Fibroblast of skin of scalp (primary cell): ENCODE data around the gene AICDA. TPM values are rescaled to one million over a fixed set of nuclear protein-coding genes. Genes with fewer than 3 reads are reported as not detected.
A peak's percentile ranks its signal among the peaks of the same experiment; 100 is the strongest.
"Not testable (repeated sequence)": the region's sequence is repeated elsewhere in the genome, so short reads cannot be mapped to it uniquely, and the experiment has no call there.

Experiments
- DNase-seq: peaks from one replicate; pipeline ENCODE4 v3.0.0-alpha.2; 2013
- polyA plus RNA-seq, 2 experiments: library from polyadenylated mRNA; unstranded; fragments of 120-200 nt; gene quantifications; one replicate each; pipeline ENCODE4 v1.2.1, GENCODE V29; 2013; ENCODE audit not compliant: insufficient read length in 2 of 2

AICDA gene
- 0.04 TPM for polyA plus RNA-seq (2013, experiment 1 of 2; ENCODE audit: insufficient read length)
- polyA plus RNA-seq (2013, experiment 2 of 2; ENCODE audit: insufficient read length) = 0.09 TPM

DNA sequence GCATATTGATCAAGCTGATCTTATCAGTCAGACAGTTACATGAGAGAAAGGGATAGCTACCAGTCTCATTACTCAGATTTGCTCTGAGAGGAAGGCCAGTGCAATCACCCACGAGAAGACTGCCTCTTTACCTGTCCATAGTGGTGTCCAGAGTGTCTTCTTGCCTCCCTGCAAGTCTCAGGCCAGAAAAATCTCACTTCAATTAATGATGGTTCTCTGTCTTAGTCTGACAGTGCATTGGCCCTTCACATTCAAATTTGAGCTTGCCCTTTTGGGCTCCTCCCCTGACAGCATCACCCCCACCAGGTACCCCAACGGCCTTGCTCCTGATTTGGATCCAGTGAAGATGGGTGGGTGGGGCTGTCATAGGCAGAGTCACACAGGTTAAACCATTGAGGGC is at the start of gene AICDA:
AICDA (minus strand) TSS at position 231 of the 400 bp plus-strand sequence; CDS start at position 139, 92 bp downstream.
- DNase-seq = no peak

GRCh38 chr12:8661751-8662150 is 49.1 kb upstream of the AICDA start:
- peak; percentile 41 for DNase-seq

GRCh38 chr12:8661016-8661415 is 48.4 kb upstream of the AICDA start:
- DNase-seq = no peak

GRCh38 chr12:8658346-8658745 is 45.7 kb upstream of the AICDA start:
- DNase-seq = peak; percentile 92

DNA sequence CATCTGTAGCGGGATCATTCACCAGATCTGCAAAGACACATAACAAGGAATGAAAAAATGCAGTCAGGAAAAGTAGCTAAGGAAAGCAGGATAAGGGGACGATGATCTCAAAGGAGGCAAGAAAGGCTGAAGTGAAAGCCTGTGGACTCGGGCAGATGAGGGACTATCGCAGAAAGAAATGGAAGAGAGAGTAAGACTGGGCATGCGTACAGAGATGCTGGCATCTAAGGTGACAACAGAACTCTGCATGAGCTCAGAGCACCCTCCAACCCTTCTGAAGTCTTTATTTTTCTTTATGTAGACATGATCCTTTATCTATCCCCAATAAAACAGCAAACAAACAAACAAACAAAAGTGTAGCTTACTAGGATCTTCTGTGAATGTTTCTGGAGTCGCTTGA is 42.8 kb upstream of the AICDA start:
- no peak for DNase-seq

GRCh38 chr12:8648576-8649205 is 36.0 kb upstream of the AICDA start:
- DNase-seq = no peak

DNA sequence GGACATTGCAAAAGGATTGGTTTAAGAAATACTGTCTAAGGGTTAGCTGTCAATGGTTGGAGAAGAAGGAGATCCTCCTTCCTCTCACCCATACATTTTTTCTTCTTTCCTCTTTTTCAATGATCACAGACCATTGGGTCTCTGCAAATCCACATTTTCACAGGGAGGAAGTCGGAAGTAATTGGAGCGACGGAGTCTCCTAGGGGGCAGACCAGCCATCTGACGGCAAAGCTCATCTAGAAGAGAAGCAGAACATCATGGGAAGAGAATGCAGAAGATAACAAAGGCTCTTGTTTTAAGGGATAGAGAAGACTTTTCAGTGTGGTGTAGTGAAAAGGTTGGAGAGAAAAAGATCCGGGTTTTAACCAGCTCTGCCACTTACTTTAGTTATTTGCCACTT is 35.3 kb upstream of the AICDA start:
- DNase-seq = no peak

DNA sequence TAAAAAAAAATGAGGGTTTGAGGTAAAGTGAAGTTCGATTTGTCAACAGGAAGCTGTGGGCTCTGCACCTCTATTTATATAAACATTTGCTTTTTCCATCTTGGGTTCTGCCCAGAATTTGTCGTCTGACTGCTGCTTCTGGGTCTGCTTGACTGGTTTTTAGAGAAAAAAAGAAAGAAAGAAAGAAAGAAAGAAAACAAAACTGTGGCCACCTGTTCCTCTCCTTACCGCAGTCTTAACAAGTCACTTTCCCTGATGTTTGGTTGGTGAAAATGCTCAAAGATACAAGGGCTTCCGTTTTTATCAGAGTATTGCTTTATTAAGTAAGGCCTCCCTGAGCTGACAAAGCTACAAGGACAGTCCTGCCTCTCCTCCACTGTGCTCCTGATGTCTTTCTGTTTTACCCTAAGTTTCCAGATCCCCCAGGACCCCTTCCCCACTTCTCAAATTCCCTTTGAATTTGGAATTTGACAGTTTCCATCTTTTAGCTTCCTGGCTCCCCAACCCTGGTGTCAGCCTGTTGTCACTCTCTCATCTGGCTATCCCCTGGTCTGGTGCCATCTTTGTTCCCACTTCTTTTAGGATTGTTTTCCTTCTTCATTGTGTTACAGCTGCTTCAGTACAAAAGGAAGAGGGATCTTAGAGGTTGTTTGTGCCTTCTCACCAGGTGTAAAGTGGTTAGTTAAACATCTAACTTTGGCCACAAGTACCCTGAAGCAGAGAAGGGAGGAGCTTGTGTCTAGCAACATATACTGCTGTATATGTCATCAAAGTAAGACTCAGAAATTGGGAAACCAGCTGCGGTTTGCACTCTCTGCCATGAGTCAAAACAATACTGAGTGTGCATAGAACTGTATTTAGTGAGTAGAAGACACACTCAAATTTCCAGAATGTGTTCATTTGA is 31.9 kb upstream of the AICDA start:
- DNase-seq = no peak

- DNase-seq = no peak
Observed at GRCh38 chr12:8642775-8643174, 30.1 kb upstream of the AICDA start.

- no peak for DNase-seq
Observed at GRCh38 chr12:8639936-8640335, 27.3 kb upstream of the AICDA start.

GRCh38 chr12:8638951-8639350 is 26.3 kb upstream of the AICDA start:
- no peak for DNase-seq

GRCh38 chr12:8637666-8638065 is 25.0 kb upstream of the AICDA start:
- no peak for DNase-seq

- DNase-seq = no peak
Observed at GRCh38 chr12:8637244-8637643, 24.6 kb upstream of the AICDA start.

DNA sequence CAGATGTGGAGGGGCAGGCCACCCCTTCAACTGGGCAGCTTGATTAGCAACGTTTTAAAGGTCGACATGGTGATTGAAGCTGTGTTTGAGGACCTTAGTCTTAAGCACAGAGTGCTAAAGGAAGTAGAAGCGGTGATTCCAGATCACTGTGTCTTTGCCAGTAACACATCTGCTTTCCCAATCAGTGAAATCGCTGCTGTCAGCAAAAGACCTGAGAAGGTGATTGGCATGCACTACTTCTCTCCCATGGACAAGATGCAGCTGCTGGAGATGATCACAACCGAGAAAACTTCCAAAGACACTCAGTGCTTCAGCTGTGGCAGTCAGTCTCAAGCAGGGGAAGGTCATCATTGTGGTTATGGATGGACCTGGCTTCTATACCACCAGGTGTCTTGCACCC is 23.9 kb upstream of the AICDA start:
- no peak for DNase-seq

- DNase-seq = not testable (repeated sequence)
Observed at GRCh38 chr12:8636007-8636346, 23.3 kb upstream of the AICDA start.

GRCh38 chr12:8635342-8636006 is 22.8 kb upstream of the AICDA start:
- not testable (repeated sequence) for DNase-seq

DNA sequence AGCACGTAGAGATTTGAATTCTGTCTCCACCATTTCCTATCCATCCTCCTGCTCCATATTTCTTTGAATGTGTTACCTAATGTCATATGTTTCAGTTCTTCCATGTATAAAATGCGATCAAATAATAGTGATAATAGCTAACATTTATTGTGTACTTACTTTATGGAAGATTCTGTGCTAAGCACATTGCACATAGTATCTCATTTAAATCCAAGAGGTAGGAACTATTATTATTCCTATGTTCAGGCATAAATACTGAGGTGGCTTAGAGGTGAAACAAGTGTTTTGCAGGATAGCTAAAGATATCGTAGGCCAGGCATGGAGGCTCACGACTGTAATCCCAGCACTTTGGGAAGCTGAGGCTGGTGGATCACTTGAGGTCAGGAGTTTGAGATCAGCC is 17.5 kb upstream of the AICDA start:
- no peak for DNase-seq

DNA sequence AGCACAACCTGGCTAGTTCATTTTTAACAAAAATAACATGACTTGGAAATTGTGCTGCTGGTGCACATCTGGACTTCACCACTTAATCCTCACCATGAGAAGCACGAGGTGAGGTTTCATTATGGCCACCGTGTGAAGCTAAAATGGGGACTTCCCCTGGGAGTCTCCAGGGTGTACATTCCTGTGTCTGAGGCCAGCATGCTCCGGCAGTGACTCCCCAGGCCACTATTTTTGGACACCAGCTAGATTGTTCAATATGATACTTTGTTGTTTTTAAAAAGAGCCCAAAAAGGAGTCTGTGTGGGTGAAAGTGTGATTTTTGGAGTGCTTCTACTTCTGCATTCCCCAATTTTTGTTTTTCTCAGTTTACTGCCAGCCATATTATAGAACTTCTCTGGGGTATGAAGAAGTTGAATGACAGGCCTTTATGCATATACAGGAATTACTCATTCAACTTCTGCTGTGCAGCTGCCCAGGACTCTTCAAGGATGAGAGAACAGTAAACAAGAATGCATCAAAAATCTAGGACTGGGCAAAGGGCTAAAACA is 16.9 kb upstream of the AICDA start:
- peak; percentile 90 for DNase-seq

DNA sequence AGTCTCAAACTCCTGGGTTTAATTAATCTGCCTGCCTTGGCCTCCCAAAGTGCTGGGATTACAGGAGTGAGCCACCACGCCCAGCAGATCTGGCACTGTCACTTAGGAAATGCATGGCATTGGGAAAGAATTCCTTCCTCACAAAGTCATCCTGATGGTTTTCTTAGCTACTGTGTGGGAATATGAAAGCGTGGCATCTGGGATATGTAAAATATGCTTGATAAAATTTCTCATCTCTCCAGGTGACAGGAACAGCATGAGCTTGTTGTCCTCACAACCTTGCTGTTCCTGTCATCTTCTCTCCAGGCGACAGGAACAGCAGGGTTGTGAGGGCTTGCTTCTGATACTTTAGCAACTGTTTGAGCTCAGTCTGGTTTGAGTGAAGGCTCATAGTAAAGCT is 16.1 kb upstream of the AICDA start:
- DNase-seq = peak; percentile 76

- not testable (repeated sequence) for DNase-seq
Observed at GRCh38 chr12:8624750-8625149, 12.1 kb upstream of the AICDA start.

DNA sequence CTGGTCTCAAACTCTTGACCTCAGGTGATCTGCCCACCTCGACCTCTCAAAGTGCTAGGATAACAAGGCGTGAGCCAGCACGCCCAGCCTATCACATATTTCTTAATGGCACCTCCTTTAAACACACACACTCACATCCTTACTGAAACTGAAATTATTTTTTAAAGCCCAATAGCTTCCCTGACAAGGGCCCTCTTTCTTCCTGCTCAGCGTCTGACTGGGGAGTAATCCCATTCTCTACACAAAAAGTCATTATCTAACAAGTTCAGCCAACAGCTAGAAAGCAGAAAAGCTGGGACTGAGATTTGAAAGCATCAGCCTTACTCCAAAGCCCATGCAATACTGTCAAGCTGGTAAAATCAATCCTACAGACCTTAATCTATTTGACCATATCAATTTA is 10.0 kb upstream of the AICDA start:
- DNase-seq = no peak

- DNase-seq = no peak
Observed at GRCh38 chr12:8615206-8615605, 2.5 kb upstream of the AICDA start.

DNA sequence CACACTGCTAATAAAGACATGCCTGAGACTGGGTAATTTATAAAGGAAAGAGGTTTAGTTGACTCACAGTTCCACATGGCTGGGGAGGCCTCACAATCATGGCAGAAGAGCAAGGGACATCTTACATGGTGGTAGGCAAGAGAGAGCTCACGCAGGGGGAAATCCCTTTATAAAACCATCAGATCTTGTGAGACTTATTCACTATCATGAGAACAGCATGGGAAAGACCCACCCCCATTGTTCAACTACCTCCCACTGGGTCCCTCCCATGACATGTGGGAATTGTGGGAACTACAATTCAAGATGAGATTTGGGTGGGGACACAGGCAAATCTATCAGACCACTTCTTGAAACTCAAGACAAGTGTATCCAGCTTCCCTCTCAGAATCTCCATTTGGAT is 1.2 kb upstream of the AICDA start:
- DNase-seq = not testable (repeated sequence)
